Central memory CD4-positive, alpha-beta T cell (primary cell): Measurements from ENCODE around the gene SH3RF3.

Experiments used
- DNase-seq: peaks from one replicate; pipeline ENCODE4 v3.0.0; 2022

Gene SH3RF3

GRCh38 chr2:109185338-109185737 lies 56.3 kb downstream of the SH3RF3 start:
- DNase-seq, result no peak

GRCh38 chr2:109185821-109186570 lies 57.0 kb downstream of the SH3RF3 start:
- DNase-seq, result no peak

- DNase-seq, result no peak
Observed at GRCh38 chr2:109186656-109187250, 57.7 kb downstream of the SH3RF3 start.

- DNase-seq, result no peak
Observed at GRCh38 chr2:109187711-109188495, 58.9 kb downstream of the SH3RF3 start.

- DNase-seq, result no peak
Observed at GRCh38 chr2:109188496-109188890, 59.5 kb downstream of the SH3RF3 start.

GRCh38 chr2:109188898-109189297 lies 59.9 kb downstream of the SH3RF3 start:
- DNase-seq, result no peak

GRCh38 chr2:109189751-109190150 lies 60.7 kb downstream of the SH3RF3 start:
- no peak for DNase-seq

- DNase-seq, result no peak
Observed at GRCh38 chr2:109193807-109194619, 65.0 kb downstream of the SH3RF3 start.

- DNase-seq, result no peak
Observed at GRCh38 chr2:109194620-109194937, 65.6 kb downstream of the SH3RF3 start.

GRCh38 chr2:109195193-109196045 lies 66.4 kb downstream of the SH3RF3 start:
- no peak for DNase-seq

GRCh38 chr2:109196081-109196875 lies 67.3 kb downstream of the SH3RF3 start:
- no peak for DNase-seq

- no peak for DNase-seq
Observed at GRCh38 chr2:109197491-109198418, 68.8 kb downstream of the SH3RF3 start.

- no peak for DNase-seq
Observed at GRCh38 chr2:109199790-109200189, 70.8 kb downstream of the SH3RF3 start.

GRCh38 chr2:109200616-109201464 lies 71.8 kb downstream of the SH3RF3 start:
- no peak for DNase-seq

- no peak for DNase-seq
Observed at GRCh38 chr2:109201465-109202327, 72.7 kb downstream of the SH3RF3 start.

GRCh38 chr2:109202486-109202885 lies 73.5 kb downstream of the SH3RF3 start:
- DNase-seq, result no peak

GRCh38 chr2:109203246-109204011 lies 74.4 kb downstream of the SH3RF3 start:
- no peak for DNase-seq
